OCI-LY3 (cell line): Measurements from ENCODE around the gene ICAM5.
"Not testable (repeated sequence)": the region's sequence is repeated elsewhere in the genome, so short reads cannot be mapped to it uniquely, and the experiment has no call there.

Experiments used
- H2AFZ ChIP-seq: fragments of 200-600, 300-600 bp; shearing (Covaris generic); 2 replicates; pipeline ENCODE4 v1.6.0; 2014; ENCODE audit warnings: antibody characterized with exemption, low read depth, low read length
- H3K27ac ChIP-seq: fragments of 200-600, 300-600 bp; sonication (generic); 2 replicates; pipeline ENCODE4 v1.5.1; 2014; ENCODE audit warnings: mild to moderate bottlenecking, low read length, moderate library complexity, mixed read lengths
- H3K27me3 ChIP-seq: fragments of 200-600, 300-600 bp; sonication (generic); 2 replicates; pipeline ENCODE4 v1.6.1; 2014; ENCODE audit warnings: low read depth, low read length, mixed read lengths
- H3K36me3 ChIP-seq: fragments of 200-600, 300-600 bp; sonication (generic); replicated peaks from 2 replicates; pipeline ENCODE3; 2014; ENCODE audit warnings: low read depth, low read length, mixed read lengths
- H3K4me1 ChIP-seq: fragments of 300-600, 200-600 bp; sonication (generic); 2 replicates; pipeline ENCODE4 v1.6.1; 2014; ENCODE audit warnings: low read length, mixed read lengths
- H3K4me2 ChIP-seq: fragments of 200-600, 300-600 bp; sonication (generic); 2 replicates; pipeline ENCODE4 v1.6.1; 2014; ENCODE audit warnings: low read length, mixed read lengths
- H3K4me3 ChIP-seq: fragments of 300-600, 200-600 bp; sonication (generic); 2 replicates; pipeline ENCODE4 v1.5.1; 2014; ENCODE audit warnings: antibody characterized with exemption, mild to moderate bottlenecking, low read length, moderate library complexity
- H3K79me2 ChIP-seq: fragments of 300-600, 200-600 bp; shearing (Covaris generic); 2 replicates; pipeline ENCODE4 v1.6.1; 2014; ENCODE audit warnings: mild to moderate bottlenecking, low read length, mixed read lengths
- H3K9ac ChIP-seq: fragments of 300-600, 200-600 bp; shearing (Covaris generic); 2 replicates; pipeline ENCODE4 v1.6.0; 2014; ENCODE audit warnings: mild to moderate bottlenecking, low read length, moderate library complexity
- H3K9me3 ChIP-seq: fragments of 200-600, 300-600 bp; shearing (Covaris generic); 2 replicates; pipeline ENCODE4 v1.6.1; 2014; ENCODE audit warnings: low read length, mixed read lengths; ENCODE audit not compliant: insufficient read depth
- H4K20me1 ChIP-seq: fragments of 200-600, 300-600 bp; sonication (generic); 2 replicates; pipeline ENCODE4 v1.6.1; 2016; ENCODE audit warnings: low read length, mixed read lengths; ENCODE audit not compliant: insufficient read depth
- CTCF ChIP-seq: fragments of 200-600, 300-600 bp; sonication (generic); IDR thresholded peaks from 2 replicates; pipeline ENCODE4 v1.5.1; 2014; ENCODE audit warnings: antibody characterized with exemption, low read length, low read depth
- EZH2phosphoT487 ChIP-seq: fragments of 200-600 bp; shearing (Covaris generic); IDR thresholded peaks from 2 replicates; pipeline ENCODE4 v1.6.1; 2018; ENCODE audit warnings: antibody characterized with exemption, mixed run types, low read depth

The ICAM5 gene

GRCh38 chr19:10289836-10290356 is at the start of gene ICAM5:
TSS of gene ICAM5 (plus strand) at chr19:10289952. CDS start at chr19:10290044, 92 bp downstream.
- Histone ChIP-seq H3K79me2 (no peaks in the 10 kb centered on the region), H3K4me3 (peak within 1 kb of the TSS; percentile 77), H4K20me1 (peaks cover 23% of the 10 kb centered on the region), H3K27ac (peak within 1 kb of the TSS; percentile 49), H3K27me3 (no peaks in the 10 kb centered on the region), H3K9me3 (no peaks in the 10 kb centered on the region), H2AFZ (peak within 1 kb of the TSS; percentile 80), H3K4me1 (peaks cover 5% of the 10 kb centered on the region), H3K4me2 (peak within 1 kb of the TSS; percentile 75), H3K36me3 (peaks cover 36% of the 10 kb centered on the region), H3K9ac (peak within 1 kb of the TSS; percentile 55)
- TF ChIP-seq EZH2phosphoT487 (no peak), CTCF (no peak)

- H3K4me3 ChIP-seq, H3K9me3 ChIP-seq, H3K4me2 ChIP-seq, H2AFZ ChIP-seq, H3K79me2 ChIP-seq, H3K27ac ChIP-seq, H3K9ac ChIP-seq, H4K20me1 ChIP-seq, H3K27me3 ChIP-seq, H3K36me3 ChIP-seq: not testable (repeated sequence)
- peaks cover 60% of the 10 kb centered on the region for H3K4me1 ChIP-seq
These were observed 47.8 kb upstream of the ICAM5 start for GRCh38 chr19:10241826-10242449.

- no peak overlapping the region for H3K9ac ChIP-seq
- TF ChIP-seq EZH2phosphoT487: no peak
- TF ChIP-seq CTCF: no peak
- no peaks in the 10 kb centered on the region for H3K36me3 ChIP-seq
- no peaks in the 10 kb centered on the region for H4K20me1 ChIP-seq
- H3K27me3 ChIP-seq: no peaks in the 10 kb centered on the region
- no peak overlapping the region for H3K4me3 ChIP-seq
- H3K79me2 ChIP-seq: no peaks in the 10 kb centered on the region
- no peak overlapping the region for H3K27ac ChIP-seq
- no peak overlapping the region for H2AFZ ChIP-seq
- peaks cover 52% of the 10 kb centered on the region for H3K4me1 ChIP-seq
- H3K4me2 ChIP-seq: no peak overlapping the region
- no peaks in the 10 kb centered on the region for H3K9me3 ChIP-seq
These were observed 46.1 kb upstream of the ICAM5 start for GRCh38 chr19:10243606-10244005.

- TF ChIP-seq CTCF: no peak
- TF ChIP-seq EZH2phosphoT487: no peak
- H2AFZ ChIP-seq: peak overlapping the region; percentile 13; the same call in 1 of the 2 replicates
- H4K20me1 ChIP-seq: no peaks in the 10 kb centered on the region
- no peak overlapping the region; the same call in 1 of the 2 replicates for H3K9ac ChIP-seq
- no peaks in the 10 kb centered on the region for H3K36me3 ChIP-seq
- H3K27ac ChIP-seq: peak overlapping the region; percentile 2; the same call in 1 of the 2 replicates
- H3K4me1 ChIP-seq: peaks cover 39% of the 10 kb centered on the region
- peak overlapping the region; percentile 32 for H3K4me2 ChIP-seq
- H3K4me3 ChIP-seq: no peak overlapping the region
- no peaks in the 10 kb centered on the region for H3K9me3 ChIP-seq
- no peaks in the 10 kb centered on the region for H3K79me2 ChIP-seq
- H3K27me3 ChIP-seq: no peaks in the 10 kb centered on the region
These were observed 44.4 kb upstream of the ICAM5 start for GRCh38 chr19:10245189-10245939.
